ENCODE results near the gene SCAMP5.

SCAMP5 gene

GRCh38 chr15:74958908-74959585, 36.3 kb upstream of the SCAMP5 start:
- Histone ChIP-seq H3K27ac (ENCODE audit: poor library complexity, severe bottlenecking) (no peak overlapping the region), H3K4me3 (ENCODE audit: severe bottlenecking) (no peak overlapping the region), H3K4me1 (ENCODE audit: insufficient read depth, poor library complexity, severe bottlenecking) (peaks cover 20% of the 10 kb centered on the region), H3K9me3 (ENCODE audit: severe bottlenecking) (no peaks in the 10 kb centered on the region), H3K27me3 (ENCODE audit: insufficient read depth, poor library complexity, severe bottlenecking) (no peaks in the 10 kb centered on the region), H3K36me3 (ENCODE audit: low read depth) (no peaks in the 10 kb centered on the region)
- DNase-seq (ENCODE audit: low spot score) (peak; percentile 65), ATAC-seq (ENCODE audit: low read depth) (no peak)
- no peak for TF ChIP-seq CTCF (IDR thresholded peaks at IDR 0.05; ENCODE audit: poor library complexity, severe bottlenecking)

GRCh38 chr15:74959586-74959939, 35.8 kb upstream of the SCAMP5 start:
- Histone ChIP-seq H3K4me3 (ENCODE audit: severe bottlenecking) (no peak overlapping the region), H3K4me1 (ENCODE audit: insufficient read depth, poor library complexity, severe bottlenecking) (peaks cover 23% of the 10 kb centered on the region), H3K27me3 (ENCODE audit: insufficient read depth, poor library complexity, severe bottlenecking) (no peaks in the 10 kb centered on the region), H3K36me3 (ENCODE audit: low read depth) (no peaks in the 10 kb centered on the region), H3K27ac (ENCODE audit: poor library complexity, severe bottlenecking) (no peak overlapping the region), H3K9me3 (ENCODE audit: severe bottlenecking) (no peaks in the 10 kb centered on the region)
- no peak for DNase-seq (ENCODE audit: low spot score)
- no peak for TF ChIP-seq CTCF (IDR thresholded peaks at IDR 0.05; ENCODE audit: poor library complexity, severe bottlenecking)
- no peak for ATAC-seq (ENCODE audit: low read depth)

GRCh38 chr15:74960286-74960685, 35.1 kb upstream of the SCAMP5 start:
- H3K4me3 ChIP-seq (ENCODE audit: severe bottlenecking) = no peak overlapping the region
- no peak overlapping the region for H3K27ac ChIP-seq (ENCODE audit: poor library complexity, severe bottlenecking)
- H3K36me3 ChIP-seq (ENCODE audit: low read depth) = no peaks in the 10 kb centered on the region
- peaks cover 24% of the 10 kb centered on the region for H3K4me1 ChIP-seq (ENCODE audit: insufficient read depth, poor library complexity, severe bottlenecking)
- TF ChIP-seq CTCF (IDR thresholded peaks at IDR 0.05; ENCODE audit: poor library complexity, severe bottlenecking) = no peak
- ATAC-seq (ENCODE audit: low read depth) = no peak
- no peaks in the 10 kb centered on the region for H3K9me3 ChIP-seq (ENCODE audit: severe bottlenecking)
- H3K27me3 ChIP-seq (ENCODE audit: insufficient read depth, poor library complexity, severe bottlenecking) = no peaks in the 10 kb centered on the region
- no peak for DNase-seq (ENCODE audit: low spot score)

GRCh38 chr15:74960995-74961588, 34.3 kb upstream of the SCAMP5 start:
- DNase-seq (ENCODE audit: low spot score) = no peak
- H3K9me3 ChIP-seq (ENCODE audit: severe bottlenecking) = no peaks in the 10 kb centered on the region
- H3K36me3 ChIP-seq (ENCODE audit: low read depth) = no peaks in the 10 kb centered on the region
- H3K27me3 ChIP-seq (ENCODE audit: insufficient read depth, poor library complexity, severe bottlenecking) = no peaks in the 10 kb centered on the region
- H3K27ac ChIP-seq (ENCODE audit: poor library complexity, severe bottlenecking) = no peak overlapping the region
- no peak for TF ChIP-seq CTCF (IDR thresholded peaks at IDR 0.05; ENCODE audit: poor library complexity, severe bottlenecking)
- no peak for ATAC-seq (ENCODE audit: low read depth)
- no peak overlapping the region for H3K4me3 ChIP-seq (ENCODE audit: severe bottlenecking)
- peaks cover 18% of the 10 kb centered on the region for H3K4me1 ChIP-seq (ENCODE audit: insufficient read depth, poor library complexity, severe bottlenecking)

- no peak for DNase-seq (ENCODE audit: low spot score)
These were observed 33.7 kb upstream of the SCAMP5 start for GRCh38 chr15:74961616-74962015.

More at GRCh38 chr15:74961616-74962015, 33.7 kb upstream of the SCAMP5 start:
- TF ChIP-seq CTCF (IDR thresholded peaks at IDR 0.05; ENCODE audit: poor library complexity, severe bottlenecking) = no peak
- peaks cover 18% of the 10 kb centered on the region for H3K4me1 ChIP-seq (ENCODE audit: insufficient read depth, poor library complexity, severe bottlenecking)
- H3K36me3 ChIP-seq (ENCODE audit: low read depth) = no peaks in the 10 kb centered on the region
- H3K9me3 ChIP-seq (ENCODE audit: severe bottlenecking) = no peaks in the 10 kb centered on the region
- no peaks in the 10 kb centered on the region for H3K27me3 ChIP-seq (ENCODE audit: insufficient read depth, poor library complexity, severe bottlenecking)
- no peak overlapping the region for H3K4me3 ChIP-seq (ENCODE audit: severe bottlenecking)
- no peak for ATAC-seq (ENCODE audit: low read depth)
- no peak overlapping the region for H3K27ac ChIP-seq (ENCODE audit: poor library complexity, severe bottlenecking)
